Activated CD8-positive, alpha-beta memory T cell treated with anti-CD3 and anti-CD28 coated beads for 4 hours (primary cell): ENCODE results near the gene FOXQ1.

ENCODE experiments used
- DNase-seq, 2 donors: peaks; one replicate each; pipeline ENCODE4 v3.0.0-alpha.2; 2020; ENCODE audit warnings: low read depth in 2 of 2

Gene FOXQ1

GRCh38 chr6:1362643-1363042, 50.7 kb downstream of the FOXQ1 start:
- no peak for DNase-seq

GRCh38 chr6:1363298-1363697, 51.4 kb downstream of the FOXQ1 start:
- DNase-seq = no peak

- no peak for DNase-seq
Observed at GRCh38 chr6:1363729-1364572, 52.1 kb downstream of the FOXQ1 start.
